ENCODE results near the gene EIF4E2.

DNA sequence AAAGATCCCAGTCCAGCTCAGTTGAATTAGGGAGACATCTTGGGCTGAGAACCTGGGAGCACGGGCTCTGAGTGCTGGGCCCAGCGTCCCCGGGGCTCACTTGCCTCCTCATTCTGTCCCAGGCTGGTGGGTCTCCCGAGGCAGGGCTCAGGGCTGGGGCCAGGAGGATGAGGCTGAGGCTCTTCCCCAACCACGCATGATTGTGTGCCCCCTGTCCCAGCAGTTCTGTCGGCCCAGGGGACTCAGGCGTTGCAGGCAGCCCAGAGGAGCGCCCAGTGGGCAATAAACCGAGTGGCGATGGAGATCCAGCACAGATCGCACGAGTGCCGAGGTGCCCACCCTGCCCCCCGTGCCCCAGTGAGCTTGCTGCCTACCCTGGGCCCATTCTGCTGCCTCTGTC lies 29.4 kb upstream of the EIF4E2 start:
- TF ChIP-seq EZH2 (IDR thresholded peaks at IDR 0.05) (no peak), POLR2AphosphoS5 (IDR thresholded peaks at IDR 0.05; ENCODE audit: borderline replicate concordance, low read depth, low read length) (no peak), FOXP2 (optimal IDR thresholded peaks at IDR 0.05; ENCODE audit: control extremely low read depth, extremely low read length, insufficient read depth) (no peak)

All from SK-N-MC (cell line).